ENCODE measurements around the gene SENP6. TPM values are rescaled to one million over a fixed set of nuclear protein-coding genes. Genes with fewer than 3 reads are reported as not detected.

Gene SENP6
- total RNA-seq, 1 experiment from 2014 or later, result 93.6 TPM

- Mint-ChIP-seq H3K27me3 (ENCODE audit: unreplicated experiment) (no peaks in the 10 kb centered on the region), H3K9me3 (ENCODE audit: low read depth, unreplicated experiment) (no peaks in the 10 kb centered on the region), H3K27ac (ENCODE audit: unreplicated experiment) (no peak overlapping the region), H3K4me3 (ENCODE audit: low read depth, unreplicated experiment) (no peak overlapping the region), H3K4me1 (ENCODE audit: low read depth, unreplicated experiment) (peaks cover 64% of the 10 kb centered on the region), H3K36me3 (ENCODE audit: insufficient read depth, unreplicated experiment) (no peaks in the 10 kb centered on the region)
- no TSS peak for BruUV-seq (replicated peaks)
- TF ChIP-seq CTCF (IDR thresholded peaks at IDR 0.05; ENCODE audit: unreplicated experiment), result no peak
- intact Hi-C loops (cut with micrococcal nuclease; ENCODE audit: unreplicated experiment), result no loop called here
- DNase-seq, result no peak
- CTCF ChIA-PET, result no interaction called here
Measured at GRCh38 chr6:75609639-75610590, 8.2 kb downstream of the SENP6 start.

GRCh38 chr6:75611011-75611701 lies 9.5 kb downstream of the SENP6 start:
- no peak overlapping the region for H3K4me3 Mint-ChIP-seq (ENCODE audit: low read depth, unreplicated experiment)
- TF ChIP-seq CTCF (IDR thresholded peaks at IDR 0.05; ENCODE audit: unreplicated experiment), result no peak
- CTCF ChIA-PET, result no interaction called here
- H3K27ac Mint-ChIP-seq (ENCODE audit: unreplicated experiment), result no peak overlapping the region
- H3K27me3 Mint-ChIP-seq (ENCODE audit: unreplicated experiment), result no peaks in the 10 kb centered on the region
- no peaks in the 10 kb centered on the region for H3K36me3 Mint-ChIP-seq (ENCODE audit: insufficient read depth, unreplicated experiment)
- no TSS peak for BruUV-seq (replicated peaks)
- H3K4me1 Mint-ChIP-seq (ENCODE audit: low read depth, unreplicated experiment), result peaks cover 60% of the 10 kb centered on the region
- DNase-seq, result no peak
- peaks cover 2% of the 10 kb centered on the region for H3K9me3 Mint-ChIP-seq (ENCODE audit: low read depth, unreplicated experiment)
- intact Hi-C loops (cut with micrococcal nuclease; ENCODE audit: unreplicated experiment), result no loop called here

GRCh38 chr6:75611702-75612375 lies 10.2 kb downstream of the SENP6 start:
- CTCF ChIA-PET, result no interaction called here
- Mint-ChIP-seq H3K36me3 (ENCODE audit: insufficient read depth, unreplicated experiment) (peaks cover 2% of the 10 kb centered on the region), H3K9me3 (ENCODE audit: low read depth, unreplicated experiment) (peaks cover 2% of the 10 kb centered on the region), H3K4me1 (ENCODE audit: low read depth, unreplicated experiment) (peaks cover 56% of the 10 kb centered on the region), H3K27ac (ENCODE audit: unreplicated experiment) (no peak overlapping the region), H3K4me3 (ENCODE audit: low read depth, unreplicated experiment) (no peak overlapping the region), H3K27me3 (ENCODE audit: unreplicated experiment) (no peaks in the 10 kb centered on the region)
- no TSS peak for BruUV-seq (replicated peaks)
- intact Hi-C loops (cut with micrococcal nuclease; ENCODE audit: unreplicated experiment), result no loop called here
- no peak for DNase-seq
- TF ChIP-seq CTCF (IDR thresholded peaks at IDR 0.05; ENCODE audit: unreplicated experiment), result no peak

- CTCF ChIA-PET, result no interaction called here
- Mint-ChIP-seq H3K9me3 (ENCODE audit: low read depth, unreplicated experiment) (peaks cover 3% of the 10 kb centered on the region), H3K36me3 (ENCODE audit: insufficient read depth, unreplicated experiment) (peaks cover 4% of the 10 kb centered on the region), H3K27me3 (ENCODE audit: unreplicated experiment) (no peaks in the 10 kb centered on the region), H3K4me1 (ENCODE audit: low read depth, unreplicated experiment) (peaks cover 50% of the 10 kb centered on the region), H3K4me3 (ENCODE audit: low read depth, unreplicated experiment) (no peak overlapping the region), H3K27ac (ENCODE audit: unreplicated experiment) (no peak overlapping the region)
- BruUV-seq (replicated peaks), result no TSS peak
- intact Hi-C loops (cut with micrococcal nuclease; ENCODE audit: unreplicated experiment), result no loop called here
- DNase-seq, result no peak
- TF ChIP-seq CTCF (IDR thresholded peaks at IDR 0.05; ENCODE audit: unreplicated experiment), result no peak
Measured at GRCh38 chr6:75612434-75612833, 10.8 kb downstream of the SENP6 start.

Measured in Calu3 (cell line).